Transverse colon (tissue), 4 donors: Measurements from ENCODE around the gene AADAC. TPM values are rescaled to one million over a fixed set of nuclear protein-coding genes. Genes with fewer than 3 reads are reported as not detected.
"Not testable (repeated sequence)": the region's sequence is repeated elsewhere in the genome, so short reads cannot be mapped to it uniquely, and the experiment has no call there.

Experiments
- DNase-seq: peaks from one replicate; pipeline ENCODE4 v3.0.0-alpha.2; 2019
- H3K27ac ChIP-seq, 4 donors: fragments of 200-600 bp; sonication (generic); 2 replicates each; pipeline ENCODE4 v1.5.1; 2016 to 2018; ENCODE audit warnings: inconsistent platforms in 4 of 4
- H3K27me3 ChIP-seq: fragments of 200-600 bp; sonication (generic); 2 replicates; pipeline ENCODE4 v1.5.1; 2017; ENCODE audit warnings: inconsistent platforms
- H3K36me3 ChIP-seq, 4 donors: fragments of 200-600 bp; sonication (generic); 2 replicates each; pipeline ENCODE4 v1.5.1; 2017 to 2019; ENCODE audit warnings: inconsistent platforms in 4 of 4
- H3K4me1 ChIP-seq, 4 donors: fragments of 200-600 bp; sonication (generic); 2 replicates each; pipeline ENCODE4 v1.5.1; 2017 to 2020; ENCODE audit warnings: inconsistent platforms in 4 of 4
- H3K4me3 ChIP-seq, 4 donors: fragments of 200-600 bp; sonication (generic); 1 replicate in 1 of 4; 2 replicates in 3 of 4; pipeline versions ENCODE4 v1.5.1 to v1.6.1; 2017 to 2019; ENCODE audit warnings: inconsistent platforms in 4 of 4
- H3K9me3 ChIP-seq, 2 donors: fragments of 200-600 bp; sonication (generic); 2 replicates each; pipeline ENCODE4 v1.5.1; 2017 to 2019; ENCODE audit warnings: inconsistent platforms in 2 of 2
- EP300 ChIP-seq: sonication (generic); formaldehyde crosslinking; IDR thresholded peaks from one replicate; pipeline ENCODE4 v1.6.1; 2017; ENCODE audit warnings: antibody characterized with exemption, low read depth
- POLR2A ChIP-seq: fragments of 450-650 bp; IDR thresholded peaks from one replicate; pipeline ENCODE4 v1.6.1; 2016; ENCODE audit warnings: antibody characterized with exemption, mild to moderate bottlenecking, moderate library complexity
- POLR2AphosphoS5 ChIP-seq, 3 donors: sonication (generic); formaldehyde crosslinking; IDR thresholded peaks; one replicate each; pipeline ENCODE4 v1.6.1; 2016; ENCODE audit warnings: antibody characterized with exemption in 3 of 3
- WGBS, 2 donors: methylation state at CpG; one replicate each; pipeline ENCODE4 v1.1.5; 2018; ENCODE audit warnings: low coverage in 1 of 2; 5-methylcytosine and 5-hydroxymethylcytosine counted together
- in situ Hi-C, 4 donors: fragments of 200-750 bp; cut with MboI; loops; one replicate each; pipeline versions ENCODE4 v1.15.0 to v1.15.1; 2017; ENCODE audit warnings: low sequenced_read_pairs in 3 of 4, low pct_ligation_motif_present in 1 of 4, low pct_unique_long_range_greater_than_20kb in 1 of 4
- intact Hi-C: fragments of 100-400 bp; cut with DNase I; formaldehyde crosslinking; loops from one replicate; pipeline ENCODE4 v1.15.1; 2023; ENCODE audit warnings: low total_unique reads
- total RNA-seq, 4 donors: library from RNA; depleted of rRNA; stranded (reverse); fragments of >200 nt; gene quantifications; one replicate each; pipeline ENCODE4 v1.1.0, GENCODE V29; 2016
- TF ChIP-seq, protein P1 (sequence below), 5 experiments: fragments of 200-600 bp in 3 of 5; fragments of 450-650 bp in 2 of 5; sonication (generic) in 3 of 5; IDR thresholded peaks; 1 replicate in 2 of 5; 2 replicates in 3 of 5; pipeline ENCODE4 v1.5.1; 2016 to 2017; ENCODE audit warnings: antibody characterized with exemption in 5 of 5, inconsistent platforms in 3 of 5, mild to moderate bottlenecking in 2 of 5, moderate library complexity in 1 of 5

Gene AADAC
- total RNA-seq, 4 donors from 2014 or later: 0.95 TPM; not detected in 3

DNA sequence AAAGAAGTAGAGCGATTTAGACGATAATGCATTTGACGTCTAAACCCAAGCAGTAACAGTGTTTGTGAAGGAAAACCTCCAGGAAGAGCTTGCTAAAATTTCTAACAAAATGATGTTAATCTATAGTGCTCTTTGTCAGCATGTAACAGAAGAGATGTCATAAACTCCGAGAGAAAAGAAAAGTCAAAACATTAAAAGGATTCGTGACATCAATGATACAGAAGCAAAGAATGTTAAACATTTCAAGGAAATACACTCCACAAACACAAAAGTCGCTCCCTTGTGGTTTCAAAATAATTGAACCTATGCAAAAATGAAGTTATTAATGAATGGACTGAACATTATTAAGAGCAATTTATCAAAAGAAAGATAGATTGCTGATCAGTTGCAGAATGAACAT lies 27.9 kb downstream of the AADAC start:
- Histone ChIP-seq H3K4me3 (no peak overlapping the region), H3K27ac (no peak overlapping the region), H3K9me3 (no peaks in the 10 kb centered on the region), H3K27me3 (no peaks in the 10 kb centered on the region), H3K4me1 (peaks cover 0 to 19% (median 4%) of the 10 kb centered on the region in 4 donors), H3K36me3 (no peaks in the 10 kb centered on the region)
- TF ChIP-seq EP300: no peak
- no peak for TF ChIP-seq POLR2A
- no peak for TF ChIP-seq POLR2AphosphoS5 (IDR thresholded peaks at IDR 0.05)
- TF ChIP-seq, protein P1, sequence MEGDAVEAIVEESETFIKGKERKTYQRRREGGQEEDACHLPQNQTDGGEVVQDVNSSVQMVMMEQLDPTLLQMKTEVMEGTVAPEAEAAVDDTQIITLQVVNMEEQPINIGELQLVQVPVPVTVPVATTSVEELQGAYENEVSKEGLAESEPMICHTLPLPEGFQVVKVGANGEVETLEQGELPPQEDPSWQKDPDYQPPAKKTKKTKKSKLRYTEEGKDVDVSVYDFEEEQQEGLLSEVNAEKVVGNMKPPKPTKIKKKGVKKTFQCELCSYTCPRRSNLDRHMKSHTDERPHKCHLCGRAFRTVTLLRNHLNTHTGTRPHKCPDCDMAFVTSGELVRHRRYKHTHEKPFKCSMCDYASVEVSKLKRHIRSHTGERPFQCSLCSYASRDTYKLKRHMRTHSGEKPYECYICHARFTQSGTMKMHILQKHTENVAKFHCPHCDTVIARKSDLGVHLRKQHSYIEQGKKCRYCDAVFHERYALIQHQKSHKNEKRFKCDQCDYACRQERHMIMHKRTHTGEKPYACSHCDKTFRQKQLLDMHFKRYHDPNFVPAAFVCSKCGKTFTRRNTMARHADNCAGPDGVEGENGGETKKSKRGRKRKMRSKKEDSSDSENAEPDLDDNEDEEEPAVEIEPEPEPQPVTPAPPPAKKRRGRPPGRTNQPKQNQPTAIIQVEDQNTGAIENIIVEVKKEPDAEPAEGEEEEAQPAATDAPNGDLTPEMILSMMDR (IDR thresholded peaks at IDR 0.05): no peak
- in situ Hi-C loops (no loop called here), intact Hi-C loops (no loop called here)
- WGBS, 2 donors: 82 to 90% methylated on average over 6 of the region's 6 CpGs
- DNase-seq: no peak

DNA sequence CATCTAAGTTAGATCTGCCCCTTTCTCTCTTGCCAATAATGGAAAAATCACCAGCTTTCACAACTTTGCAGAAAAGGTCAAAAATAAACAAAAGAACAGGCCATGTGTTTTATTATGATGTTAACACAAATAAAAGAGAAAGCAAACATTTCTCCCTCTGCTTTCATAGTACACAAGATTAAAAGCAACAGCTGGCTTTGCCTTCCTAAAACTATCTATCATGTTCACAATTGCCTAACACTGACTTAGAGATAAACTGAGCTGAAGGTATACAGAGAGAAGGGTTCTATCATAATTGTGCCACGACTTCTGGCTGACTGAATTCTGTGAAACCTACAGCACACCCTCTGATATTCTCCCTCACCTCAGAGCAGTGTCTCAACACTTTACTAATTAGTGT lies 29.4 kb downstream of the AADAC start:
- in situ Hi-C loops (no loop called here), intact Hi-C loops (no loop called here)
- Histone ChIP-seq H3K27me3 (no peaks in the 10 kb centered on the region), H3K4me1 (peaks cover 0 to 12% (median 0%) of the 10 kb centered on the region in 4 donors), H3K36me3 (no peaks in the 10 kb centered on the region), H3K4me3 (no peak overlapping the region), H3K9me3 (no peaks in the 10 kb centered on the region), H3K27ac (no peak overlapping the region)
- TF ChIP-seq, protein P1 (IDR thresholded peaks at IDR 0.05): no peak
- TF ChIP-seq EP300 (no peak), POLR2A (no peak), POLR2AphosphoS5 (IDR thresholded peaks at IDR 0.05) (no peak)
- no peak for DNase-seq
- 12% methylated on average over 1 of the region's 1 CpG; no CpG with 5 or more reads in 1 of the 2 donors for WGBS, 2 donors

DNA sequence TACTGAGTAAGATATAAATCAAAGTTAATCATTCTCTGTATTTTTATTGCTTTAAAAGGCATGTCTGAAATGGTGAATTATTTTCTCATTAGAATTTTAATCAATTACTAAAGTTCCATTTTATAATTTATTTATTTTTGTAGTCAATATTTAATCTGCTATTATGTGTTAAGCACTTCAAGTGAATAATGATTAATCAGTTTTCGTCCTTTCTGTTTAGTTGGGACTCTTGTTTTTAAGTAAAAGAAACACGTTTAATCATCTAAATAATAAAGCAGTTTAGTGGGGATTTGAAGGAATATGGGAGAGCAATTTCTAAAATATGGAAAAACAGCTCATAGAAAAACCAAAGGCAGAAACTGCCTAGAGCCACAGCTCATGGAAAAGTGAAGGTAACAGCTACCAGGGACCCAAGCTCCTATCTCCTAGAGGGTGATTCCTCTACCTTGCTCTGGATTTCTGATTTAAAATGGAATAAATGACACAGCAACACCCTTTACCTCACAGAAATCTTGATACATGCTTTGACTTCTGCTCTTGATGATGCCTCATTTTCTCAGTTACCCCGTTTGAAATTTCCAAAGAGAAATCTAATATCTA lies 31.5 kb downstream of the AADAC start:
- no peaks in the 10 kb centered on the region for H3K27me3 ChIP-seq
- intact Hi-C loops: no loop called here

DNA sequence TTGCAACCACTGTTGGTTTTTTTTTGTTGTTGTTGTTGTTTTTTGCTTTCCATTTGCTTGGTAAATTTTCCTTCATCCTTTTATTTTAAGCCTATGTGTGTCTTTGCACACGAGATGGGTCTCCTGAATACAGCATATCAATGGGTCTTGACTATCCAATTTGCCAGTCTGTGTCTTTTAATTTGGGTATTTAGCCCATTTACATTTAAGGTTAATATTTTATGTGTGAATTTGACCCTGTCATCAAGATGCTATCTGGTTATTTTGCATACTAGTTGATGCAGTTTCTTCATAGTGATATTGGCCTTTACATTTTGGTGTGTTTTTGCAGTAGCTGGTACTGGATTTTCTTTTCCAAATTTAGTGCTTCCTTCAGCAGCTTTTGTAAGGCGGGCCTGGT lies 36.1 kb downstream of the AADAC start:
- in situ Hi-C loops, DNase-seq, intact Hi-C loops, H3K9me3 ChIP-seq, H3K27me3 ChIP-seq, H3K4me3 ChIP-seq, H3K36me3 ChIP-seq, H3K27ac ChIP-seq, H3K4me1 ChIP-seq: not testable (repeated sequence)
- WGBS, 2 donors: 85% methylated on average over 2 of the region's 2 CpGs; no CpG with 5 or more reads in 1 of the 2 donors

More for the DNA sequence above, 31.5 kb downstream of the AADAC start:
- no peak overlapping the region for H3K4me3 ChIP-seq
- TF ChIP-seq POLR2A (no peak), POLR2AphosphoS5 (IDR thresholded peaks at IDR 0.05) (no peak), EP300 (no peak)
- TF ChIP-seq, protein P1 (IDR thresholded peaks at IDR 0.05): no peak
- no peak for DNase-seq
- no peaks in the 10 kb centered on the region for H3K36me3 ChIP-seq
- no peak overlapping the region for H3K27ac ChIP-seq
- in situ Hi-C loops: no loop called here
- WGBS, 2 donors: 73 to 76% methylated on average over 3 of the region's 3 CpGs
- peaks cover 0 to 3% of the 10 kb centered on the region in 2 donors for H3K9me3 ChIP-seq
- peaks cover 0 to 6% (median 0%) of the 10 kb centered on the region in 4 donors for H3K4me1 ChIP-seq
